NCI-H82 treated with DMSO at 0.1 percent for 48 hours (cell line): ENCODE data around the gene DOCK2.
"Not testable (repeated sequence)": the region's sequence is repeated elsewhere in the genome, so short reads cannot be mapped to it uniquely, and the experiment has no call there.

Experiments used
- DNase-seq: peaks from one replicate; lab custom pipeline; 2025; ENCODE audit not compliant: unreplicated experiment; lab: John Stamatoyannopoulos, UW

DOCK2 gene

DNA sequence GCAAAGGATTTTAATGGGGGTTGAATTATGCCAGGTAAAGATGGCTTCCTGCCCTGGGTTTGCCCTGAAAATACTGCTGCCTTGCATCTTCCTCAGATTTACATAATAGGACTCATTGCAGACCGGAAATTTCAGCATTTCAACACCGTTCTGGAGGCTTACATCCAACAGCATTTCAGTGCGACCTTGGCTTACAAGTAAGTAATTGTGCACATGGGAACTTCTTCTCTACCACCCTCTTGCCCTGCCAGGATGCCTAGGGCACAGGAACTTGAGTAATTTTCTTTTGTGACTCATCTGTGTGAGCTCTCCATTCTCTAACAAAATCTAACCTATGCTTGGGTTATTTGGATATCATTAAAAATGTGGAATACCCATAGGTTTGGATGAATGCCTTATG, 80.2 kb downstream of the DOCK2 start:
- DNase-seq = no peak

DNA sequence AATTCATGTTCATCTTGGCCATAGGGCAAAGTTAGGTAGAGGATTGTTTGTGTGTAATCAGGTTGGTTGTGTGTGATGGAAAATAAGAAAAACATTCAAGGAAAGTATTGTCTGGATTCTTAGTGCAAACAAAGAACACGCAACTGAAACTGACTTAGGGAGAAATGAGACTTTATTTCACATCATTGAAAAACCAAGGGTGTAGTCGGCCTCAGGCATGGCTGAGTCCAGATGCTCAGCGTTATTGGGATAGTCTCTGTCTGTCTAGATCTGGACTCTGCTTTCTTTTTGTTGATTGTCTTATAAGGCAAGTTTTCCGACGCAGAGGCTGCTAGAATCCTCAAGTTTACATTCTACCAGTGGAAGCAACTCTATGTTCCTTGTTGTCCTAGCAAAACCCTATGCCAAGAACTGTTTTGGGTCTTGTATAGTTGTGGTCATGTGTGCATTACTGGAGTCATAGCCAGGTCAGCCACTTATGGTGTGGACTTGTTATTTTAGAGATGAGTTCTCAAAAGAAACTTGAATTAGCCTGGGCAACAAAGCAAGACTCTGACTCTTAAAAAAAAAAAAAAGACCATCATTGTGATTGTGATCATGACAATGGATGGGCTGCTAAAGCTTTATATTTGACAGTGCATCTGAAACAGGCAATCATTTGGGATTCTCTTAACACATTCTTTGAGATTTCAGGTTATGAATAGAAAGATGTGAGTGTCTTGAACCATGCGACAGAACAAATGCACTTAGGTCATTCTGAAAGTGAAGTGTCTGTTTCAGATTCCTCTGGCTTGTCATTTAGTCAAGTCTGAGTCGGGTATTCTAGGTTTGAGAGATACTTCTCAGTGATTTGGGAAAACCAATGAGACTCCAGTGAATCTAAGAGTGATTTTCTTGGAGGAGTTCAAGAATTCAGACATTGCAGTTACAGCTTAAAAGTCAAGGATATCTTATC, 82.6 kb downstream of the DOCK2 start:
- DNase-seq = no peak

DNA sequence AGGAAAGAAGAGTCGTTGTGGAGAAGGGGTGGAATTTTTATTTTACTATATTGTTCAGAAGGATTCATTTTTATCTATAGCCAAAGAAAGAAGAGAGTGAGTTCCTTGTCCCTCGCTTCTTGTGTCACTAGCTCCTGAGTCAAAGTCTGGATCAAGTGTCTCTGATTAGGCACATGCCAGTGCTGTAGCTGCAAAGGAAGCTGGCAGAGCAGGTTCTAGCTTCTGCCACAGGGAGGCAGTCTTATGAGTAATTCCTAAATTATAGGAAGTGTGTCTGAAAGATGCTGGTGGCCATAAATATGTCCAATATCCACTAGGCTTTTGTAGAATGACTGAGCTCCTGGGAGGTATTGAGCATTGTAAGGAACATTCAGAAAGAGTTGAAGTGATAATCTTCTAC, 84.7 kb downstream of the DOCK2 start:
- DNase-seq = no peak

DNA sequence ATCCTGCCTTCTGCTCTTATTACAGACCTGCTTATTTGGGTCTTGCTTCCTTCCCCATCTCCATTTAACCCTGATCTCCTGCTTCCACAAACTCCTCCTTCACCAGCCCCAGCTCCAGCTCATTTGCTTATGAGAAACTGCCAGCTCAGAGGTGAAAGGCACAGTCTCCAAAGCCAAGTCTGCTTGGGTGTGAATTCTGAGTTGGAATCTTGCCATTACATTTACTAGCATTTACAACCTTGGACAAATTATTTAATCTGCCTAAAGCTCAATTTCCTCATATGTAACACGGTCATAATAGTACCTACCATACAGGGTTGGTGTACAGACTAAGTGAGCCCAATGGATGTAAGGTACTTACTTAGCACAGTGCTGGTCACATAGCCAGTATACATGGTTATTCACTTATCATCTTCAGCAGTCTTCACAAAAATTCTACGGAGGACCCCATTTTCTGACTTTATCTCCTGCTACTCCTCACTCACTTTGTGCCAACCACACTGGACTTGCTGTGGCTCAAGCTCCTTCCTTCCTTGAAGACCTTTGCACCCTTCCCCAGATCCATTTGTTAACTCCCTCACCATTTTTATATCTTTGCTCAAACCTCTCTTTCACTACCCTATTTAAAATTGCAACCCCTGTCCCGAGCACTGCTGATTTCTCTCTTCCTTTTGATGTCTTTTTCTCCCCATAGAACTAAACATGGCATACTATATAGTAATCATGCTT, 86.2 kb downstream of the DOCK2 start:
- DNase-seq = no peak

DNA sequence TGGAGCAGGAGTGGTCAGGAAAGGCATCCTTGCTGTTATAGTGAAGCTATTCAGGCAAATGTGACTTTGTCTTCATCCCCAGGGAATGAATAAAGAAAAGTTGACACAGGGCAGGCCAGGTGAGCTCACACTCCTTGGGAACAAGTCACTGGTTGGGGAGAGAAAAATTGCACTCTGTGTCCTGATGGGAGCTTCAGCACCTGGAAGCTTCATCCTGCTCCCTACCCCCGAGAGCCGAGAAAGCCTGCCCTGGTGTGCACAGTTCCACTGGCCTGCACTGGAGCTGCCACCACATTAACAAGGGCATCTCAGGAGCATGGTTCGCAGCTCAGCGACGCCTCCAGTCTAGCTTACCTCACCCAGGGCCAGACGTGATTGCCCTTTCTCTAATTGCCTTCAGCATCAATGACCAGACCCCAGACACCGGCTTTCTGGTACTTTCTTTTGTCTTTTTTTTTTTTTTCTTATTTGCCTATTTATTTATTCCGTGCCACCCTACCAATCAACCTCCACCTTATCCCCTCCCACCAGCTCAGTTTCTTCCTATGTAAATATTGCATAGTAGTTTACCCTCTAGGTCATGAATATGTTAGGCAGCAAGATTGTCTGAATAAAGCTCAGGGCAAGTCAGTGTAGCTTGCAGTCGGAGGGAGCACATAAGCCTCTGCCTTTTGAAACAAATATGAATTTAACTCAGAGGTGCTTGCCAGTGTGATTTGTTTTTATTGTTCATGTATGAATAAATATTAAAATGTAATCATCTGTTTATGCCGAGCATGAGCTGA, 87.4 kb downstream of the DOCK2 start:
- DNase-seq = no peak

DNA sequence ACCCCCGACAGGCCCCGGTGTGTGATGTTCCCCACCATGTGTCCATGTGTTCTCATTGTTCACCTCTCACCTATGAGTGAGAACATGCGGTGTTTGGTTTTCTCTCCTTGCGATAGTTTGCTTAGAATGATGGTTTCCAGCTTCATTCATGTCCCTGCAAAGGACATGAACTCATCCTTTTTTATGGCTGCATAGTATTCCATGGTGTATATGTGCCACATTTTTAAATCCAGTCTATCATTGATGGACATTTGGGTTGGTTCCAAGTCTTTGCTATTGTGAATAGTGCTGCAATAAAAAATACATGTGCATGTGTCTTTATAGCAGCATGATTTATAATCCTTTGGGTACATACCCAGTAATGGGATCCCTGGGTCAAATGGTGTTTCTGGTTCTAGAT, 88.6 kb downstream of the DOCK2 start:
- DNase-seq = not testable (repeated sequence)

DNA sequence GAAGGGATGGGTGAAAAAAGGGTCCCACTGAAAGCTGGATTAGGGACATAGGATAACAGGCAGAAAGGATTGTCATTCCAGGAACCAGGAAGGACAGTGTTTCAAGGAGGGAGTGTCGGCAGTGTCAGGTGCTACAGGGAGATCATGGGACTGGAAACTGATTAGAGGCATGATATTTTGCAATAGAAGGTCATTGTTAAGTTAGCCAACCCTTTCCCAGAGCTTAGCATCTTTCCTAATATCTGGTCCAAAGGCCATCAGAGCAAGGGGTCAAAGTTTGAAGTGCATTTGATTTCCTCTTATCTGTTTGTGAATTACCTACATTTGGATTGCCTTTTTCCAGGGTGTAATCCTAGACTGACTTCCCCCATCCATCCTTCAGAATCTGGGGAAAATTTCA, 91.3 kb downstream of the DOCK2 start:
- DNase-seq = no peak

DNA sequence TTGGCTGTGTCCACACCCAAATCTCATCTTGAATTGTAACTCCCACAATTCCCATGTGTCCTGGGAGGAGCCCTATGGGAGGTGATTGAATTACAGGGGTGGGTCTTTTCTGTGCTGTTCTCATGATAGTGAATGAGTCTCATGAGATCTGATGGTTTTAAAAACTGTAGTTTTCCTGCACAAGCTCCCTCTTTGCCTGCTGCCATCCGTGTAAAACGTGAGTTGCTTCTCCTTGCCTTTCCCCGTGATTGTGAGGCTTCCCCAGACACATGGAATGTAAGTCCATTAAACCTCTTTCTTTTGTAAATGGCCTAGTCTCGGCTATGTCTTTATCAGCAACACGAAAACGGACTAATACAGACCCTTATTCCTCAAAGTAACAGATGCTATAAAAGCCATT, 94.1 kb downstream of the DOCK2 start:
- no peak for DNase-seq

DNA sequence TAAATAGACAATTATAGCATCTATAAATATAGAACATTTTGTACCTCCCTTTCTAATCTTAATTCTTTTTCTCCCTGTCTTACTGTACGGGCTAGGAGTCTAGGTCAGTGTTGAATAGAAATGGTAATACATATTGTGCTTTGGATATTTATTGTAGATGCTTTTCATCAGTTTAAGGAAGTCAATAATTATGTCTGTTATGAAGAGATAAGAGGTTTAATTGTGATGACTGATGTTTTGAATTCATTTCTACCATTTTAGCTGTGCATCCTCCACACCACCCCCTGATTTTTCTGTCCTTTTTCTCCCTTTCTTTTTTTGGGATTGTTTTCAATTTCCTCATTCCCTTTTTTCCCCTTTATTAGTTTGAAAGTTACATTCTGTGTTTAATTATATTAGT, 95.8 kb downstream of the DOCK2 start:
- no peak for DNase-seq

DNA sequence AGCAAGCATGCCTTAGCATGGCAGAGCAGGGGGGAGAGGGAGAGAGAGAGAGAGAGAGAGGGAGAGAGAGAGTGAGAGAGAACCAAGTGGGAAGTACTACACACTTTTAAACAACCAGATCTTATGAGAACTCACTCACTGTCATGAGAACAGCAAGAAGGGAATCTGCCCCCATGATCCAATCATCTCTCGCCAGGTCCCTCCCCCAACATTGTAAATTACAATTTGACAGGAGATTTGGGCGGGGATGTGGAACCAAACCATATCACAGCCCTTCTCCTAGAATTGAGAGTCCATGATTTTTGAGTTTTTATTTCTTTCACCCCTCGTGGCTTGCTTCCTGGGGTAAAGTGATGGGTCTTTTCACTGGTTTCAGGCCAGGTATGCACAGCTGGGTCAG, 98.8 kb downstream of the DOCK2 start:
- no peak for DNase-seq

DNA sequence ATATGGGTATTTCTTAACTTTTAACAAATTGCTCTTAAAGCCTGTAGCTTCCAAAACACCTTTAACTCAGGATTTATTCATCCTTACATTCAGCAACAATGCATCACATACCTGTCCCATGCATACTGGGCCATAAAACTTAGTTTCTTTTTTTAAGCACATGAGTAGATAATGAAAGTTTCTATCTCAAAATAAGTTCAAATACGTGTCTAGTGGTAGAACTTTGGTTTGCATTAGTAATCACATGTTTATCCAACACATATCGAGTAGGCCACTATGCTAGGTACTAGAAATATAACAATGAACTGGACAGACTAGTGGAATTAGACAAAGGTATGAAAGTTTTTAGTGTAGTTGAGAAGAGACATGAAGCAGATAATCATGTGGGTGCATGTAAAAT, 99.6 kb downstream of the DOCK2 start:
- no peak for DNase-seq

DNA sequence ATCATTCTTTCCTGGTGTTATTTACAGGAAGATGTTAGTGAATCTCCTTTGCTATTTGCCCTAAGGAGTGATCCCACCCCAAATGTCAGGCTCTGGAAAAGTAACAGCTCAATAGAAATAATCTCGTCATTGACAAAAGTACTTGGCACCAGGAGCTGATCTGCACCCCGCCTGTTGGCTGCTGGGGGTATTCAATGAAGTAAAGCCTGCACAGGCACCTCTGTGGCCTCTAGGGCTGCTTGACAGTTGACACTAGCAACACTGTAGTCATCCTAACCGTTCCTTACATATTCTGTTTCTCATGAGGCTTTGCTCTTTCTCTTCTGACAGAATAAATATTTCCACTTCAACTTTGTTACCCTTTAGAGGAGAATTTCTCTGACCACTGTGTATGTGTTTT, 103.4 kb downstream of the DOCK2 start:
- peak; percentile 1 for DNase-seq

DNA sequence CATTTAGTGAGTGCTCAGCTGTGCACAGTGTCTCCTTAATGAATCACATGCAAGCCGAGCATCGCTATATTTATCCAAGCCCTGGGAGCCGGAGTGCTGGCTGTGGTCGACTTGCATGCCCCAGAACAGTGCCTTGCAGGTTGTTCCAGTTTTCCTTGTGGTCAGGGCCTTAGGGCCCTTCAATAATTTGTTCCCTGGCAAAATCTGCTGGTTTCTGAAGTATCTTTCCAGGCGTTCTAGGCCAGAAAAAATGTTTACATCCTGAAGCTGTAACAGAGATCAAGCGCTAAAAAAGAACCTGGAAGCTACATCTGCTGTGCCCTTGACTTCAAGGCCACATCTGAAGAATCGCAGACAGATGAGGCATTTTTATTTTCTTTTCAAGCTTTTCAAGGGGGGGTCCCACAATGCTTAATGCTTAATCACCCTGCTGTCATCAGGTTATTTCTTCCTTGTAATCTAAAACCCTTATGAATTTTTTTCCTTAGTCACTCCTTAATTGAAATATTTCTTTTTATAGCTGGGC, 105.8 kb downstream of the DOCK2 start:
- DNase-seq = no peak

DNA sequence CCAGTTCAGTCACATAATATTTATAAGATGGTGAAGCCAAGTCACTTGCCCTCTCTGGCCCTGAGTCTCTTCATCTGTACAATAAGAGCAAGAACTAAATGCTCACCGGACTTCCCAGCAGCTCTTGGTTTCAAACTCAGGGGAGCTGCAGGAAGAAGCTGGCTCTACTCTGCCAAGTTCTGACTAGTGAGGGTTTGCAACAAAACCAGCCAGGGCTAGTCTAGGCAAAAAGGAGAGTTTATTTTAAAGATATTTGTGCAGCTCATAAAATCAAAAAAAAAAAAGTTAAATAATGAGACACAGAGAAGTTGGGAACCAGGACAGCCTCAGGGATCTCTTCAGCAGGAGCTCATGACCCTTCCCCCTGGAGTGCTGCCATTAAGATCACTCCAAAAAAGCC, 107.3 kb downstream of the DOCK2 start:
- DNase-seq = no peak

DNA sequence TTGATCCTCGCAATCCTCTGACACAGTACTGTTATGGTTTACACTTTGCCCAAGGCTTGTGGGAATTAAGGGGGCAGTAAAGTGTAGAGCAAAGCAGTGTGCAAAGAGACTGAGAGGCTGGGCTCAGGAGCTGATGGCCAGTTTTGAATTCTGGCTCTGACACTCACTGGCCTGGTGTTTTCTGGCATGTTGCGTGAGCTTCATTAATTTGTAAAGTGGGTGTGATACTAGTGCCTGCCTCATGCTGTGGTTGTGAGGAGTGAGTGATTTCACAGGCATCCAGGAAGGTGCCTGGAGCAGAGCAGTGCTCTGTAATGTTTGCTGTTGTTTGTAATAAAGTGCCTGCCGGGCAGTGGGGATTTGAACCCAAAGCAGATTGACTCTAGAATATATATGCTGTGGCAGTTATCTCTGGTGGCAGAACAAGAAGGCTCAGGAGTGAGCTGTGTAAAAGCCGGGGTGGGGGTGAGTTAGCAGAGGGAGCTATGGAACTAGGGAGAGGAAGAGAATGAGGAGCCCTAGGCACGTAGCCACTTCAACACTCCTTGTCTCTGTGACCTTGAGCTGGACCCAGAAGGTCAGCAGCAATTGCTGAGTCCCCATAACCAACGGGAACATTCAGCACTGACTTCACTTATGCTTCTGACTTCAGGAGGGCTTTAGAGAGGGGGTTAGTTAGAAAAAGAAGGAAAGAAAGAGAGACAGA, 108.5 kb downstream of the DOCK2 start:
- no peak for DNase-seq

DNA sequence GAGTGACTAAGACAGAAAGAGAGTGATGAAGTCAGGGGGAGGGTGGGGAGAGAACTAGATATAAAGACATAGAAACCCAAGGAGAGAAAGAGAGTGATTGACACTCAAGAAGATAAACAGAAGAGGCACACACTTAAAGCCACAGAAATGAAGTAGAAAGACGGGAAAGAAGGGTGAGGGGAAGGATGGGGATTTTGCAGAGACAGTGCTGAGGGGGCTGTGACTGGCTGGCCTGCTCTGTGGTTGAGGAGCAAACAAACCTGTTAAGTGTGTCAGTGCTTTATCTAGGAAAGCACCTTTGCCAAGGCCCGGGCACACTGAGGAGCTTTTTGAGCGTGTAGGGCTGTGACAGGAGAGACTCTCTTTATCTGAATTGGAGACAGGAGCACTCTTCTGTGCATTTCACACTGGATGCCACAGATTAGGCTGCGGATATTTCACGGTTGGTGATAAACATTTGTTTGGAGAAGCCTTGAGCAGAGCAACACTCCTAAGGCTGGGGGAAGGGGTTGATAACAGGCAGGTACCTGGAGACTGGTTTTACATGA, 109.1 kb downstream of the DOCK2 start:
- no peak for DNase-seq

DNA sequence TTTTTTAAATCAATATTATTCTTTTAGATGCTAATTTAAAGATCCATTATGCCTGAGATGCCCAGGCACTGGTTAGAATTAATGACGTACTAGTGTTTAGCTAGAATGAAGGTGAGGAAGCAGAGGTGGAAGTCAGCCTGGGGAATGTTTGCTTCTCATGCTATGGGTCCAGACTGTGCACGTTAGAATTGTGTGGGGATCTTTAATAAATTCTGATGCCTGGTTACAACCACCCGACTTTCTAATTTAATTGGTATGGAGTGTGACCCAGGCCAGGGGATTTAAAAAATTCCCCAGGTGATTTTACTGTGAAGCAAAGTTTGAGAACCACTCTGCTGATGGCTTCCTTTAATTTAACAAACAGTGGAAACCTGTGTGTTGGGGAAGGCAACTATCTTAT, 111.1 kb downstream of the DOCK2 start:
- DNase-seq = no peak

DNA sequence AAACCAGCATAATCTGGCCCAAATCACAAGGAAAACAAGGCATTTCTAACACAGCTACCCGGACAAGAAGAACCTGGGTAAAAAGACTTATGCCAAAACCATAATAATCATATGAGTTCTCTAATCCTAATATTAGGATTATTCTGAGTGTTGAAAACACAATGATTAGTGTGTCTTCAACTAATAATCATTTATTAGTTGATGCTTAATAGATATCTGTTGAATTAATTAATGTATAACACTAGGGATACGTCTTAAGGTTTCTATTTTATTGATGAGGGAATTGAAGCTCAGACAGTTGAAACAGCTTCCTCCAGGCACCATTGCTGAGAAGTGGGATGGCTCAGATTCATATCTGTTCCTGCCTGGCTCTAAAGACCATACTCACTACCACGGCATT, 112.2 kb downstream of the DOCK2 start:
- DNase-seq = no peak

DNA sequence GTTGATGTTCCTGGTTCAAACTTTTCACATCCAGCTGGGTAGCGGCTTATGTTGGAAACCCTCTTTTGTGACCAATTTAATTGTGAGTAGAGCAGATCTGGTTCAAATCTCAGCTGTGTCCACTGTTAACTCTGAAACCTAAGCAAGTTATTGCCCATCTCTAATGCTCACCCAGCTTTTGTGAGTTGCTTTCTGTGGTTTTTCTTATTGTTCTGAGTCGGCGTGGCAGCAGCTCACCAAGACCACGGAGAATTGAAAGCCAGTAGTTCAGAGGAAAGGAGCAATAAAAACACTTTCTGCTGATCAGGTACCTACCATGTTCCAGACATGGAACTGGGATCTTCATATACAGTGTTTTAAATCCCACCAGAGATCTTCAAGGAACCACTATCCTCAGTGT, 114.4 kb downstream of the DOCK2 start:
- no peak for DNase-seq

DNA sequence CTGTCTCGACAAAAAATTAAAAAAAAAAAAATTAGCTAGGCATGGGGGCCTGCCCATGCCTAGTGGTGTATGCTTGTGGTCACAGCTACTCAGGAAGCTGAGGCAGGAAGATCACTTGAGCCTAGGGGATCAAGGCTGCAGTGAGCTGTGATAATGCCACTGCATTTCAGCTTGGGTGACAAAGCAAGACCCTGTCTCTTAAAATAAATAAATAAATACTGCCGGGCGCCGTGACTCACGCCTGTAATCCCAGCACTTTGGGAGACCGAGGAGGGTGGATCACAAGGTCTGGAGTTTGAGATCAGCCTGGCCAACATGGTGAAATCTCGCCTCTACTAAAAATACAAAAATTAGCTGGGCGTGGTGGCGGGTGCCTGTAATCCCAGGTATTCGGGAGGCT, 115.5 kb downstream of the DOCK2 start:
- not testable (repeated sequence) for DNase-seq
